ENCODE data around the gene SPRED3. TPM values are rescaled to one million over a fixed set of nuclear protein-coding genes. Genes with fewer than 3 reads are reported as not detected.

The SPRED3 gene
- 2.5 TPM for total RNA-seq

GRCh38 chr19:38388349-38389100 is at the start of gene SPRED3:
Gene SPRED3, plus strand, starts transcription at chr19:38388697. Its CDS starts 1,606 bp downstream, at chr19:38390303.

GRCh38 chr19:38374332-38375097 is 14.0 kb upstream of the SPRED3 start, which contains the start of gene PSMD8:
Gene PSMD8, plus strand, starts transcription at chr19:38374571. Its CDS starts 31 bp downstream, at chr19:38374602.

GRCh38 chr19:38387550-38388348 is 748 bp upstream of the SPRED3 start, which contains the start of gene GGN:
Gene GGN, minus strand, starts transcription at chr19:38388034. Its CDS starts 773 bp downstream, at chr19:38387261.

GRCh38 chr19:38402967-38403674 is 14.6 kb downstream of the SPRED3 start, which contains the start of gene FAM98C:
Gene FAM98C, plus strand, starts transcription at chr19:38403093. Its CDS starts 61 bp downstream, at chr19:38403154.

GRCh38 chr19:38425810-38426466 is 37.4 kb downstream of the SPRED3 start, which contains the start of gene RASGRP4:
Gene RASGRP4, minus strand, starts transcription at chr19:38426219. Its CDS starts 128 bp downstream, at chr19:38426091.

GRCh38 chr19:38433268-38433733 is 44.8 kb downstream of the SPRED3 start, which contains the start of gene RYR1:
Gene RYR1, plus strand, starts transcription at chr19:38433691. Its CDS starts 139 bp downstream, at chr19:38433830.

Other genes starting within 250 kb of the SPRED3 start
- 47.0 TPM for gene DPF1, start 164.5 kb upstream of the SPRED3 start, total RNA-seq
- not detected for gene PPP1R14A, start 132.3 kb upstream of the SPRED3 start, total RNA-seq
- 89.2 TPM for gene SPINT2, start 124.1 kb upstream of the SPRED3 start, total RNA-seq
- gene C19orf33, start 84.4 kb upstream of the SPRED3 start, total RNA-seq: not detected
- 24.7 TPM for gene YIF1B, start 72.8 kb upstream of the SPRED3 start, total RNA-seq
- gene KCNK6, start 68.9 kb upstream of the SPRED3 start, total RNA-seq: 0.31 TPM
- 30.0 TPM for gene CATSPERG, start 52.9 kb upstream of the SPRED3 start, total RNA-seq
- 116 TPM for gene PSMD8, start 14.1 kb upstream of the SPRED3 start, total RNA-seq
- 0.94 TPM for gene GGN, start 663 bp upstream of the SPRED3 start, total RNA-seq
- 16.3 TPM for gene FAM98C, start 14.4 kb downstream of the SPRED3 start, total RNA-seq
- gene RASGRP4, start 37.5 kb downstream of the SPRED3 start, total RNA-seq: not detected
- gene RYR1, start 45.0 kb downstream of the SPRED3 start, total RNA-seq: 9.1 TPM
- 0.31 TPM for gene MAP4K1, start 229.3 kb downstream of the SPRED3 start, total RNA-seq
- gene EIF3K, start 230.5 kb downstream of the SPRED3 start, total RNA-seq: 152 TPM